K562 (cell line): ENCODE results near the gene TTLL9. TPM values are rescaled to one million over a fixed set of nuclear protein-coding genes. Genes with fewer than 3 reads are reported as not detected.

ENCODE experiments used
- ATAC-seq: fragments of 200-7000 bp; cut with Tn5 transposase; 3 replicates; pipeline ENCODE4 v1.9.1; 2020; ENCODE audit warnings: moderate library complexity
- BruUV-seq: library from RNA; stranded (reverse); fragments of 400-500 nt; replicated peaks from 2 replicates; lab custom pipeline; 2021; lab: Mats Ljungman, UMichigan
- CTCF ChIA-PET: fragments of 300-600 bp; formaldehyde crosslinking; extraction: SDS; loops from one replicate; lab custom pipeline; 2021; ENCODE audit warnings: low intra/inter-chr PET ratio; lab: Yijun Ruan, JAX
- POLR2A ChIA-PET: fragments of 300-600, 350-650 bp; sonication (Branson Sonifier 250); formaldehyde crosslinking; extraction: SDS; loops from one replicate; lab custom pipeline; 2021; ENCODE audit warnings: antibody characterized with exemption, inconsistent platforms; lab: Yijun Ruan, JAX
- DNase-seq, 4 experiments: peaks; one replicate each; pipeline versions ENCODE4 v3.0.0 to v3.0.0-alpha.2; 2011 to 2018; ENCODE audit warnings: low spot score in 3 of 4, mixed read lengths in 3 of 4; ENCODE audit errors: extremely low read depth in 1 of 4
- FAIRE-seq: peaks from 2 replicates; lab custom pipeline; 2011; peaks lifted over from hg19 to GRCh38; lab: Jason Lieb, UNC
- H2AFZ ChIP-seq: 2 replicates; pipeline ENCODE4 v1.6.0; 2011; ENCODE audit warnings: low read depth, low read length, control low read depth, inconsistent platforms
- H3K27ac ChIP-seq: fragments of 200-600 bp; 3 replicates; pipeline ENCODE4 v1.8.0; 2011; ENCODE audit warnings: low read depth, mild to moderate bottlenecking, control low read depth, inconsistent platforms, low read length, moderate library complexity, mixed read lengths; ENCODE audit errors: extremely low read depth
- H3K27me3 ChIP-seq, 2 experiments: fragments of 300-600 bp in 1 of 2; 2 replicates in 1 of 2; 3 replicates in 1 of 2; pipeline versions ENCODE4 v1.6.0 to v1.8.0; 2011; ENCODE audit warnings: inconsistent platforms in 2 of 2, low read length in 2 of 2, mild to moderate bottlenecking in 1 of 2, mixed read lengths in 1 of 2, moderate library complexity in 1 of 2; ENCODE audit not compliant: control insufficient read depth in 2 of 2, insufficient read depth in 2 of 2
- H3K36me3 ChIP-seq: fragments of 300-600 bp; 3 replicates; pipeline ENCODE4 v1.8.0; 2011; ENCODE audit warnings: mild to moderate bottlenecking, low read length, inconsistent platforms; ENCODE audit not compliant: control insufficient read depth, insufficient read depth
- H3K4me1 ChIP-seq, 2 experiments: fragments of 200-600 bp in 1 of 2; replicated peaks in 1 of 2; 2 replicates in 1 of 2; 3 replicates in 1 of 2; pipeline versions ENCODE4 v1.5.1 to v1.8.0; 2011; ENCODE audit warnings: inconsistent platforms in 2 of 2, low read length in 2 of 2, mild to moderate bottlenecking in 1 of 2, mixed read lengths in 1 of 2, moderate library complexity in 1 of 2; ENCODE audit not compliant: control insufficient read depth in 2 of 2, insufficient read depth in 2 of 2
- H3K4me2 ChIP-seq: 2 replicates; pipeline ENCODE4 v1.6.1; 2011; ENCODE audit warnings: low read length, control low read depth, inconsistent platforms, mixed read lengths; ENCODE audit not compliant: insufficient read depth
- H3K4me3 ChIP-seq: fragments of 200-600 bp; sonication (generic), shearing (Covaris generic); 2 replicates; pipeline ENCODE4 v1.5.1; 2016; ENCODE audit warnings: control low read depth, inconsistent platforms
- H3K79me2 ChIP-seq: fragments of 200-600 bp; 3 replicates; pipeline ENCODE4 v1.8.0; 2011; ENCODE audit warnings: low read length, inconsistent platforms; ENCODE audit not compliant: control insufficient read depth, insufficient read depth
- H3K9ac ChIP-seq, 2 experiments: 2 replicates each; pipeline versions ENCODE4 v1.6.0 to v1.6.1; 2011; ENCODE audit warnings: low read depth in 2 of 2, low read length in 2 of 2, control low read depth in 1 of 2, inconsistent platforms in 1 of 2, mild to moderate bottlenecking in 1 of 2, mixed read lengths in 1 of 2; ENCODE audit not compliant: insufficient read depth in 1 of 2
- H3K9me1 ChIP-seq: one replicate; pipeline ENCODE4 v1.6.0; 2011; ENCODE audit warnings: inconsistent platforms, mild to moderate bottlenecking, low read length, moderate library complexity; ENCODE audit not compliant: control insufficient read depth, insufficient read depth
- H3K9me3 ChIP-seq: replicated peaks from 2 replicates; pipeline ENCODE4 v1.5.1; 2011; ENCODE audit warnings: low read depth, low read length, inconsistent platforms; ENCODE audit not compliant: control insufficient read depth, insufficient read depth
- H4K20me1 ChIP-seq: replicated peaks from 2 replicates; pipeline ENCODE4 v1.6.1; 2011; ENCODE audit warnings: low read length, inconsistent platforms, mixed read lengths; ENCODE audit not compliant: control insufficient read depth, insufficient read depth
- ADNP ChIP-seq: fragments of 200-800 bp; sonication (Bioruptor generic); IDR thresholded peaks from 2 replicates; pipeline ENCODE4 v1.6.1; 2016; ENCODE audit warnings: missing genetic modification characterization, missing compliant biosample characterization
- MTA2 ChIP-seq: fragments of 450-650 bp; IDR thresholded peaks from 2 replicates; pipeline ENCODE4 v1.6.1; 2016; ENCODE audit warnings: low read depth
- NONO ChIP-seq, 2 experiments: fragments of 200-400 bp in 1 of 2; fragments of 450-650 bp in 1 of 2; formaldehyde crosslinking in 1 of 2; IDR thresholded peaks; 2 replicates each; pipeline ENCODE4 v1.6.1; 2017; ENCODE audit warnings: low read depth in 2 of 2, mild to moderate bottlenecking in 2 of 2, moderate library complexity in 2 of 2, low read length in 1 of 2
- THRAP3 ChIP-seq: fragments of 450-650 bp; IDR thresholded peaks from 2 replicates; pipeline ENCODE4 v1.6.1; 2016; ENCODE audit warnings: mild to moderate bottlenecking, inconsistent platforms, borderline replicate concordance
- ZNF23 ChIP-seq: fragments of 250-450 bp; sonication (Bioruptor Pico); IDR thresholded peaks from 2 replicates; pipeline ENCODE4 v1.4.0; 2020; ENCODE audit warnings: mild to moderate bottlenecking
- ZNF561 ChIP-seq: fragments of 450-650 bp; formaldehyde crosslinking; conservative IDR thresholded peaks from 2 replicates; pipeline ENCODE4 v1.4.0; 2020; ENCODE audit warnings: mild to moderate bottlenecking, moderate library complexity
- whole genome bisulfite sequencing: fragments of 100-300 bp; shearing (Covaris generic); methylation state at CpG from one replicate; pipeline ENCODE4 v1.1.6; 2016; ENCODE audit warnings: low coverage, mixed read lengths; ENCODE audit not compliant: insufficient coverage; ENCODE audit errors: missing lambda C conversion rate; 5-methylcytosine and 5-hydroxymethylcytosine counted together
- in situ Hi-C: fragments of 300-500 bp; cut with MboI; formaldehyde crosslinking; loops from 4 replicates; pipeline ENCODE4 v1.15.0; 2018; ENCODE audit warnings: inconsistent platforms, mixed read lengths
- intact Hi-C: fragments of 100-400 bp; cut with micrococcal nuclease; formaldehyde crosslinking; loops from 2 replicates; pipeline ENCODE4 v1.14.2; 2022
- polyA plus RNA-seq, 8 experiments: library from polyadenylated mRNA; depleted of rRNA in 4 of 8; stranded (reverse) in 5 of 8; unstranded in 3 of 8; fragments of >200 nt; fragmentation: Nextera tagmentation in 2 of 8; fragmentation: Illumina TruSeq in 1 of 8; extraction: Ambion mirVana in 2 of 8; extraction: Trizol in 1 of 8; gene quantifications; 2 replicates each; pipeline versions ENCODE4 v1.2.1 to v1.2.3, GENCODE V29; 2011 to 2014; ENCODE audit warnings: inconsistent platforms in 1 of 8, missing spikeins in 1 of 8
- total RNA-seq, 7 experiments: library from RNA; depleted of rRNA in 6 of 7; stranded (reverse); fragments of >200 nt in 6 of 7; fragmentation: Illumina TruSeq in 2 of 7; extraction: Trizol in 2 of 7; gene quantifications; 2 replicates each; pipeline versions ENCODE4 v1.2.1 to v1.2.3, GENCODE V29; 2011 to 2021; ENCODE audit warnings: low replicate concordance in 1 of 7
- TF ChIP-seq, protein P1 (sequence below): fragments of 450-650 bp; IDR thresholded peaks from one replicate; pipeline ENCODE4 v1.6.1; 2018; ENCODE audit warnings: mild to moderate bottlenecking, moderate library complexity; ENCODE audit not compliant: partially characterized antibody

The TTLL9 gene
- total and polyA plus RNA-seq, 9 of the 15 experiments (the other 6 are each of a cell fraction or from before 2014, with no cell fraction given), result 0.06 to 0.07 TPM; not detected in 7

DNA sequence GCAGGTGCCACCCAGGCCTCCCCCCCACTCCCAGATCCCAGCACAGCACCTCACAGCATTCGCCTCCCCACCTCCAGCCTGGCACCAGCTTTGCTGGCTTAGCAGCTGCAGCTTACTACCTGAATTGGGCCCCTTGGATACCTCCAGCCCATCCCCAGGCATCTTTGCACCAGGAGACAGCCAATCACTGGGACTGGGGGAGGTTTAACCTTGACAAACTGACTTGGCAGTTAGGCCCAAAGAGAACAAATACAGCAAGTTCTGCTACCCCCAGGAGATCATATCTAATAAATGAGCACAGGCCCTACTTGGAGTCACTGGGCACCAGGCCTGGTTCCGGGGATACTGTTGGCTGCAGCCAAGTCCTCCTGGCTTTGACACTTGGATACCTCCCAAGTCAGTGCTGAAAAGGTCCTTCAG lies 72.6 kb downstream of the TTLL9 start:
- Histone ChIP-seq H3K27me3 (no peaks in the 10 kb centered on the region), H3K4me2 (no peak overlapping the region), H4K20me1 (peaks cover 8% of the 10 kb centered on the region; the same call in 1 of the 2 replicates), H3K79me2 (no peaks in the 10 kb centered on the region), H3K4me1 (no peaks in the 10 kb centered on the region), H3K9me1 (no peaks in the 10 kb centered on the region), H3K9ac (no peak overlapping the region), H3K27ac (no peak overlapping the region), H3K4me3 (no peak overlapping the region), H2AFZ (no peak overlapping the region), H3K9me3 (peaks cover 3% of the 10 kb centered on the region), H3K36me3 (peaks cover 42% of the 10 kb centered on the region)
- intact Hi-C loops, result no loop called here
- ATAC-seq (no peak), FAIRE-seq (no peak), DNase-seq (no peak)
- in situ Hi-C loops, result no loop called here
- TF ChIP-seq ZNF23, result no peak
- TF ChIP-seq, protein P1, sequence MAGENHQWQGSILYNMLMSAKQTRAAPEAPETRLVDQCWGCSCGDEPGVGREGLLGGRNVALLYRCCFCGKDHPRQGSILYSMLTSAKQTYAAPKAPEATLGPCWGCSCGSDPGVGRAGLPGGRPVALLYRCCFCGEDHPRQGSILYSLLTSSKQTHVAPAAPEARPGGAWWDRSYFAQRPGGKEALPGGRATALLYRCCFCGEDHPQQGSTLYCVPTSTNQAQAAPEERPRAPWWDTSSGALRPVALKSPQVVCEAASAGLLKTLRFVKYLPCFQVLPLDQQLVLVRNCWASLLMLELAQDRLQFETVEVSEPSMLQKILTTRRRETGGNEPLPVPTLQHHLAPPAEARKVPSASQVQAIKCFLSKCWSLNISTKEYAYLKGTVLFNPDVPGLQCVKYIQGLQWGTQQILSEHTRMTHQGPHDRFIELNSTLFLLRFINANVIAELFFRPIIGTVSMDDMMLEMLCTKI, result no peak
- ChIA-PET CTCF (no interaction called here), POLR2A (interaction anchor here (0.8 to 2.1 kb wide), 2 partner anchors 9 to 371 kb away, joined by 3 to 6 read pairs; partner anchors contain the start of gene PDRG1)
- WGBS, result 67% methylated on average over 2 of the region's 2 CpGs
- BruUV-seq, result no TSS peak

DNA sequence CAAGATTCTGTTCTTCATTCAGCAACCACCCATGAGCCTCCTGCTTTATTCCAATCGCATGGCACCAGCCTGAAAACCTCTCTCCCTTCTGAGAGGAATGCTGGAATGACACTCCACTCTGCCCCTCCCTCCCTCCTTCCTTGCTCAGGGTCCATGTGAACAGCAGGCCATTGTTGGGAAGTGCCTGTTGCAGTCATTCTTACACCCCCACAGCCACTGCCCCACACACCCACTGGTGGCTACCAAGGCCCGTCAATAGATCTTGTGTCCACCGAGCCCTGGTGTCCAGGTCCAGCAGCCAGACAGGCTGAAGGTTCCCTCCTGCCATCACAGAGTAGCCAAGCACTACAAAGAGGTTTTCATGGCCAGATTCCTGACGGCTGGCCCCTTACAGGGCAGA lies 74.9 kb downstream of the TTLL9 start:
- intact Hi-C loops, result no loop called here

More for the DNA sequence above, 74.9 kb downstream of the TTLL9 start:
- no peak overlapping the region for H3K4me3 ChIP-seq
- H2AFZ ChIP-seq, result no peak overlapping the region
- 89% methylated on average over 4 of the region's 4 CpGs for WGBS
- H3K27ac ChIP-seq, result no peak overlapping the region
- ChIA-PET POLR2A (interaction anchor here (1.1 to 2.7 kb wide), 3 partner anchors 12 to 59 kb away, joined by 3 to 6 read pairs (median 3); no protein-coding TSS in a partner anchor), CTCF (no interaction called here)
- no peak overlapping the region for H3K9ac ChIP-seq
- H3K27me3 ChIP-seq, result no peaks in the 10 kb centered on the region
- TF ChIP-seq NONO (IDR thresholded peaks at IDR 0.05; ENCODE audit: low read depth in 2 of 2, low read length in 1 of 2) (no peak), THRAP3 (no peak), MTA2 (no peak), ZNF561 (CRISPR knock-in tag) (no peak), ADNP (tag) (no peak)
- peaks cover 19% of the 10 kb centered on the region for H3K79me2 ChIP-seq
- peaks cover 64% of the 10 kb centered on the region for H3K36me3 ChIP-seq
- FAIRE-seq (no peak), DNase-seq (no peak), ATAC-seq (no peak)
- H3K4me1 ChIP-seq, result peaks cover 8 to 11% of the 10 kb centered on the region in 2 experiments
- H3K9me1 ChIP-seq, result no peaks in the 10 kb centered on the region
- no TSS peak for BruUV-seq
- H3K4me2 ChIP-seq, result no peak overlapping the region
- H3K9me3 ChIP-seq, result peaks cover 10% of the 10 kb centered on the region
- peaks cover 13% of the 10 kb centered on the region; the same call in 1 of the 2 replicates for H4K20me1 ChIP-seq
- in situ Hi-C loops, result no loop called here
